OCI-LY7 (cell line): ENCODE results near the gene FERMT3. TPM values are rescaled to one million over a fixed set of nuclear protein-coding genes. Genes with fewer than 3 reads are reported as not detected.

ENCODE experiments used
- BruUV-seq: library from RNA; stranded (reverse); fragments of 400-500 nt; replicated peaks from 2 replicates; lab custom pipeline; 2021; lab: Mats Ljungman, UMichigan
- CTCF ChIA-PET: fragments of 300-600 bp; sonication (Branson Sonifier 250); formaldehyde crosslinking; loops from one replicate; lab custom pipeline; 2022; ENCODE audit warnings: antibody characterized with exemption; ENCODE audit not compliant: unreplicated experiment; lab: Charles Lee
- POLR2A ChIA-PET: fragments of 300-600 bp; sonication (Branson Sonifier 250); formaldehyde crosslinking; loops from one replicate; lab custom pipeline; 2022; ENCODE audit warnings: antibody characterized with exemption; lab: Charles Lee
- DNase-seq: peaks from one replicate; pipeline ENCODE4 v3.0.0-alpha.2; 2015; ENCODE audit warnings: low spot score
- H2AFZ ChIP-seq: fragments of 200-600 bp; sonication (generic), shearing (Covaris generic); 2 replicates; pipeline ENCODE4 v1.6.1; 2014; ENCODE audit warnings: mild to moderate bottlenecking, antibody characterized with exemption, low read length, moderate library complexity
- H3K27ac ChIP-seq: fragments of 200-600 bp; sonication (generic); 2 replicates; pipeline ENCODE4 v1.5.1; 2014; ENCODE audit warnings: mixed run types, low read depth, mild to moderate bottlenecking, moderate library complexity, low read length, inconsistent platforms; ENCODE audit not compliant: poor library complexity, severe bottlenecking
- H3K36me3 ChIP-seq: fragments of 200-600 bp; sonication (generic); 2 replicates; pipeline ENCODE4 v1.6.1; 2014; ENCODE audit warnings: mild to moderate bottlenecking, antibody characterized with exemption, low read length, moderate library complexity, mixed read lengths; ENCODE audit not compliant: insufficient read depth
- H3K4me1 ChIP-seq: fragments of 200-600 bp; sonication (generic); 2 replicates; pipeline ENCODE4 v1.5.1; 2014; ENCODE audit warnings: mild to moderate bottlenecking, low read length; ENCODE audit not compliant: insufficient read depth, poor library complexity, severe bottlenecking
- H3K4me2 ChIP-seq: fragments of 200-600 bp; sonication (generic); 2 replicates; pipeline ENCODE4 v1.6.1; 2014; ENCODE audit warnings: mild to moderate bottlenecking, low read length
- H3K4me3 ChIP-seq: fragments of 200-600 bp; sonication (generic); 2 replicates; pipeline ENCODE4 v1.5.1; 2014; ENCODE audit warnings: mild to moderate bottlenecking, low read depth, low read length; ENCODE audit not compliant: poor library complexity, severe bottlenecking
- H3K79me2 ChIP-seq: fragments of 200-600 bp; sonication (generic); 2 replicates; pipeline ENCODE4 v1.6.1; 2016; ENCODE audit warnings: low read depth, mild to moderate bottlenecking, low read length, moderate library complexity, mixed read lengths; ENCODE audit not compliant: insufficient read depth
- H3K9me2 ChIP-seq: fragments of 200-600 bp; sonication (generic); 2 replicates; pipeline ENCODE4 v1.6.1; 2016; ENCODE audit warnings: mild to moderate bottlenecking, low read length, mixed read lengths; ENCODE audit not compliant: insufficient read depth
- H3K9me3 ChIP-seq: fragments of 200-600 bp; sonication (generic); 2 replicates; pipeline ENCODE4 v1.6.1; 2014; ENCODE audit warnings: mild to moderate bottlenecking, mixed run types, low read length, mixed read lengths
- H4K20me1 ChIP-seq: fragments of 200-600 bp; sonication (generic); 2 replicates; pipeline ENCODE4 v1.6.1; 2014; ENCODE audit warnings: mild to moderate bottlenecking, antibody characterized with exemption, low read length, moderate library complexity, mixed read lengths; ENCODE audit not compliant: insufficient read depth
- CTCF ChIP-seq: fragments of 200-600 bp; sonication (generic); conservative IDR thresholded peaks from 2 replicates; pipeline ENCODE4 v1.5.1; 2014; ENCODE audit warnings: mild to moderate bottlenecking, antibody characterized with exemption, low read length, moderate library complexity, mixed read lengths
- EZH2phosphoT487 ChIP-seq: fragments of 200-600 bp; sonication (generic); IDR thresholded peaks from 2 replicates; pipeline ENCODE4 v1.6.1; 2018; ENCODE audit warnings: low read depth, borderline replicate concordance, mild to moderate bottlenecking, mixed run types, antibody characterized with exemption, low read length, moderate library complexity, mixed read lengths
- intact Hi-C: fragments of 100-400 bp; cut with micrococcal nuclease; formaldehyde crosslinking; loops from one replicate; pipeline ENCODE4 v1.10.0; 2022; ENCODE audit not compliant: unreplicated experiment
- total RNA-seq, 2 experiments: library from RNA; depleted of rRNA in 1 of 2; stranded (reverse); fragments of >200 nt in 1 of 2; shearing (Covaris generic) in 1 of 2; gene quantifications; 2 replicates each; pipeline ENCODE4 v1.2.3, GENCODE V29; 2014 to 2022

FERMT3 gene
- total RNA-seq, 2 experiments from 2014 or later = 120 to 201 TPM

GRCh38 chr11:64261556-64262080 is 55.1 kb downstream of the FERMT3 start:
- H3K4me3 ChIP-seq = no peak overlapping the region

GRCh38 chr11:64262271-64263002 is 55.9 kb downstream of the FERMT3 start:
- CTCF ChIA-PET = no interaction called here
- DNase-seq = no peak
- POLR2A ChIA-PET = no interaction called here
- H4K20me1 ChIP-seq = no peaks in the 10 kb centered on the region
- H3K9me2 ChIP-seq = no peaks in the 10 kb centered on the region
- intact Hi-C loops = no loop called here
- H3K9me3 ChIP-seq = no peaks in the 10 kb centered on the region
- H3K27ac ChIP-seq = no peak overlapping the region
- H3K4me3 ChIP-seq = no peak overlapping the region
- H2AFZ ChIP-seq = no peak overlapping the region
- peaks cover 6% of the 10 kb centered on the region for H3K4me1 ChIP-seq
- no peaks in the 10 kb centered on the region for H3K79me2 ChIP-seq
- H3K4me2 ChIP-seq = no peak overlapping the region
- BruUV-seq = no TSS peak
- H3K36me3 ChIP-seq = no peaks in the 10 kb centered on the region
- TF ChIP-seq CTCF = no peak
- TF ChIP-seq EZH2phosphoT487 = no peak

More at GRCh38 chr11:64261556-64262080, 55.1 kb downstream of the FERMT3 start:
- peaks cover 6% of the 10 kb centered on the region for H3K4me1 ChIP-seq
- H4K20me1 ChIP-seq = no peaks in the 10 kb centered on the region
- no peak overlapping the region for H3K27ac ChIP-seq
- no peaks in the 10 kb centered on the region for H3K36me3 ChIP-seq
- H3K4me2 ChIP-seq = no peak overlapping the region
- DNase-seq = no peak
- ChIA-PET CTCF (no interaction called here), POLR2A (no interaction called here)
- intact Hi-C loops = no loop called here
- no TSS peak for BruUV-seq
- H3K9me3 ChIP-seq = no peaks in the 10 kb centered on the region
- H3K79me2 ChIP-seq = no peaks in the 10 kb centered on the region
- TF ChIP-seq EZH2phosphoT487 = no peak
- no peak overlapping the region for H2AFZ ChIP-seq
- no peaks in the 10 kb centered on the region for H3K9me2 ChIP-seq

- no peaks in the 10 kb centered on the region for H3K79me2 ChIP-seq
- H3K4me1 ChIP-seq = peaks cover 12% of the 10 kb centered on the region
- H3K9me3 ChIP-seq = no peaks in the 10 kb centered on the region
- no peak for DNase-seq
- ChIA-PET POLR2A (no interaction called here), CTCF (no interaction called here)
- H3K36me3 ChIP-seq = no peaks in the 10 kb centered on the region
- H3K4me2 ChIP-seq = no peak overlapping the region
- H4K20me1 ChIP-seq = no peaks in the 10 kb centered on the region
- TF ChIP-seq EZH2phosphoT487 (no peak), CTCF (no peak)
- no peak overlapping the region for H2AFZ ChIP-seq
- H3K4me3 ChIP-seq = no peak overlapping the region
- no peaks in the 10 kb centered on the region for H3K9me2 ChIP-seq
- no TSS peak for BruUV-seq
- intact Hi-C loops = no loop called here
- H3K27ac ChIP-seq = no peak overlapping the region
These were observed 56.8 kb downstream of the FERMT3 start for GRCh38 chr11:64263021-64263946.
